CD4-positive, alpha-beta T cell (primary cell): ENCODE data around the gene SDK1. TPM values are rescaled to one million over a fixed set of nuclear protein-coding genes. Genes with fewer than 3 reads are reported as not detected.
"Not testable (repeated sequence)": the region's sequence is repeated elsewhere in the genome, so short reads cannot be mapped to it uniquely, and the experiment has no call there.

Source experiments
- ATAC-seq: fragments of 200-7000 bp; cut with Tn5 transposase; one replicate; pipeline ENCODE4 v1.10.0; 2022; ENCODE audit warnings: mild to moderate bottlenecking; ENCODE audit not compliant: poor library complexity
- CTCF ChIA-PET: fragments of 350-600 bp; sonication (Branson Sonifier 250); formaldehyde crosslinking; loops from one replicate; lab custom pipeline; 2021; ENCODE audit warnings: antibody characterized with exemption, inconsistent platforms; lab: Charles Lee
- POLR2A ChIA-PET: fragments of 350-600 bp; sonication (Branson Sonifier 250); formaldehyde crosslinking; loops from one replicate; lab custom pipeline; 2021; ENCODE audit warnings: antibody characterized with exemption, inconsistent platforms; lab: Charles Lee
- DNase-seq, 14 experiments: peaks; one replicate each; pipeline ENCODE4 v3.0.0-alpha.2; 2013 to 2020; ENCODE audit warnings: mixed read lengths in 2 of 14
- H3K27ac ChIP-seq, 2 donors: one replicate each; pipeline versions ENCODE4 v1.5.1 to v1.7.0; 2013; ENCODE audit warnings: low read length in 2 of 2, low read depth in 1 of 2, mild to moderate bottlenecking in 1 of 2
- H3K27me3 ChIP-seq, 2 experiments: 1 replicate in 1 of 2; 2 replicates in 1 of 2; pipeline versions ENCODE4 v1.6.1 to v1.7.0; 2013; ENCODE audit warnings: low read length in 2 of 2, control low read depth in 1 of 2, mild to moderate bottlenecking in 1 of 2, moderate library complexity in 1 of 2; ENCODE audit not compliant: insufficient read depth in 2 of 2, control insufficient read depth in 1 of 2
- H3K36me3 ChIP-seq: one replicate; pipeline ENCODE4 v1.6.1; 2013; ENCODE audit warnings: low read length, control low read depth; ENCODE audit not compliant: insufficient read depth
- H3K4me1 ChIP-seq: one replicate; pipeline ENCODE4 v1.6.1; 2013; ENCODE audit warnings: low read length, control low read depth; ENCODE audit not compliant: insufficient read depth
- H3K4me3 ChIP-seq: one replicate; pipeline ENCODE4 v1.5.1; 2013; ENCODE audit warnings: mild to moderate bottlenecking, low read length, moderate library complexity
- H3K9me3 ChIP-seq, 2 experiments: 1 replicate in 1 of 2; 2 replicates in 1 of 2; pipeline versions ENCODE4 v1.6.1 to v1.7.0; 2013; ENCODE audit warnings: low read length in 2 of 2, mild to moderate bottlenecking in 2 of 2, control low read depth in 1 of 2, moderate library complexity in 1 of 2; ENCODE audit not compliant: control insufficient read depth in 1 of 2, insufficient read depth in 1 of 2
- H3K27ac Mint-ChIP-seq: one replicate; pipeline ENCODE4 v1.8.0; 2020; ENCODE audit warnings: mixed read lengths
- H3K27me3 Mint-ChIP-seq: one replicate; pipeline ENCODE4 v1.8.0; 2021; ENCODE audit warnings: mixed read lengths
- H3K36me3 Mint-ChIP-seq: one replicate; pipeline ENCODE4 v1.8.0; 2021; ENCODE audit warnings: low read depth, mixed read lengths
- H3K4me1 Mint-ChIP-seq: one replicate; pipeline ENCODE4 v1.8.0; 2021; ENCODE audit warnings: low read depth, mixed read lengths
- H3K4me3 Mint-ChIP-seq: one replicate; pipeline ENCODE4 v1.8.0; 2020; ENCODE audit warnings: mild to moderate bottlenecking, mixed read lengths
- H3K9me3 Mint-ChIP-seq: one replicate; pipeline ENCODE4 v1.8.0; 2020; ENCODE audit warnings: mixed read lengths
- CTCF ChIP-seq: fragments of 200-600 bp; IDR thresholded peaks from one replicate; pipeline ENCODE4 v1.8.0; 2022; ENCODE audit warnings: antibody characterized with exemption, mild to moderate bottlenecking
- intact Hi-C, 2 experiments: fragments of 100-400 bp; cut with DNase I in 1 of 2; cut with micrococcal nuclease in 1 of 2; formaldehyde crosslinking; loops; one replicate each; pipeline versions ENCODE4 v1.15.1 to v1.9.0; 2023 to 2025; cut with DNase I, micrococcal nuclease
- total RNA-seq, 174 experiments: library from RNA in 2 of 174; stranded (reverse) in 2 of 174; gene quantifications; one replicate each; pipeline ENCODE4 v1.2.3 and lab custom pipeline; 2021 to 2026

The SDK1 gene
- total RNA-seq, 2 experiments from 2014 or later, result 1.1 to 1.3 TPM

- peaks cover 11% of the 10 kb centered on the region for H3K9me3 Mint-ChIP-seq
- no peaks in the 10 kb centered on the region for H3K27me3 Mint-ChIP-seq
- Histone ChIP-seq H3K4me3 (no peak overlapping the region), H3K27me3 (no peaks in the 10 kb centered on the region), H3K9me3 (peaks cover 0 to 21% of the 10 kb centered on the region in 2 experiments), H3K27ac (no peak overlapping the region), H3K36me3 (no peaks in the 10 kb centered on the region), H3K4me1 (no peaks in the 10 kb centered on the region)
- DNase-seq, result no peak
- TF ChIP-seq CTCF, result no peak
- CTCF ChIA-PET, result no interaction called here
- POLR2A ChIA-PET, result no interaction called here
- H3K4me1 Mint-ChIP-seq, result peaks cover 36% of the 10 kb centered on the region
- no peak overlapping the region for H3K27ac Mint-ChIP-seq
- peaks cover 17% of the 10 kb centered on the region for H3K36me3 Mint-ChIP-seq
- intact Hi-C loops, result no loop called here
- H3K4me3 Mint-ChIP-seq, result no peak overlapping the region
- no peak for ATAC-seq
Observed at GRCh38 chr7:4093035-4093434, 792.0 kb downstream of the SDK1 start.

- Mint-ChIP-seq H3K36me3 (peaks cover 12% of the 10 kb centered on the region), H3K27me3 (no peaks in the 10 kb centered on the region), H3K27ac (no peak overlapping the region), H3K4me3 (no peak overlapping the region), H3K9me3 (peaks cover 8% of the 10 kb centered on the region), H3K4me1 (peaks cover 40% of the 10 kb centered on the region)
- DNase-seq (no peak), ATAC-seq (no peak)
- intact Hi-C loops, result no loop called here
- no peak overlapping the region for H3K4me3 ChIP-seq
- no peaks in the 10 kb centered on the region for H3K27me3 ChIP-seq
- no peak overlapping the region for H3K27ac ChIP-seq
- H3K4me1 ChIP-seq, result no peaks in the 10 kb centered on the region
- ChIA-PET POLR2A (no interaction called here), CTCF (no interaction called here)
- no peak for TF ChIP-seq CTCF
- peaks cover 0 to 21% of the 10 kb centered on the region in 2 experiments for H3K9me3 ChIP-seq
- H3K36me3 ChIP-seq, result no peaks in the 10 kb centered on the region
Observed at GRCh38 chr7:4093483-4093882, 792.4 kb downstream of the SDK1 start.

GRCh38 chr7:4094158-4094557 is 793.1 kb downstream of the SDK1 start:
- H3K27me3 Mint-ChIP-seq, H3K4me3 ChIP-seq, H3K9me3 Mint-ChIP-seq, H3K4me3 Mint-ChIP-seq, CTCF ChIA-PET, POLR2A ChIA-PET, H3K27ac ChIP-seq, H3K27me3 ChIP-seq, intact Hi-C loops, ATAC-seq, H3K4me1 ChIP-seq, H3K36me3 ChIP-seq, DNase-seq: not testable (repeated sequence)
- Mint-ChIP-seq H3K4me1 (peaks cover 47% of the 10 kb centered on the region), H3K27ac (peak overlapping the region; percentile 34), H3K36me3 (peaks cover 12% of the 10 kb centered on the region)
- H3K9me3 ChIP-seq, result peaks cover 0 to 18% of the 10 kb centered on the region in 2 experiments

GRCh38 chr7:4097001-4097609 is 796.1 kb downstream of the SDK1 start:
- Mint-ChIP-seq H3K27me3 (no peaks in the 10 kb centered on the region), H3K36me3 (no peaks in the 10 kb centered on the region), H3K9me3 (no peaks in the 10 kb centered on the region), H3K27ac (peak overlapping the region; percentile 82), H3K4me3 (peak overlapping the region; percentile 74), H3K4me1 (peaks cover 58% of the 10 kb centered on the region)
- Histone ChIP-seq H3K36me3 (no peaks in the 10 kb centered on the region), H3K9me3 (peaks cover 0 to 18% of the 10 kb centered on the region in 2 experiments), H3K4me1 (no peaks in the 10 kb centered on the region), H3K4me3 (no peak overlapping the region), H3K27ac (no peak overlapping the region), H3K27me3 (no peaks in the 10 kb centered on the region)
- intact Hi-C loops, result no loop called here
- DNase-seq (peak in 4 of 14 experiments; percentile 2 to 37 (median 18)), ATAC-seq (peak; percentile 79)
- ChIA-PET POLR2A (no interaction called here), CTCF (no interaction called here)
- no peak for TF ChIP-seq CTCF
